Esophagus squamous epithelium (tissue), 4 donors: ENCODE measurements around the gene AKAP10.

Experiments used
- CTCF ChIP-seq, 6 experiments: fragments of 450-650 bp in 4 of 6; fragments of 200-600 bp in 2 of 6; sonication (generic) in 2 of 6; IDR thresholded peaks; one replicate each; pipeline ENCODE4 v1.5.1; 2016 to 2019; ENCODE audit warnings: antibody characterized with exemption in 6 of 6, mild to moderate bottlenecking in 4 of 6, moderate library complexity in 4 of 6
- POLR2A ChIP-seq, 4 donors: fragments of 450-650 bp; IDR thresholded peaks; one replicate each; pipeline ENCODE4 v1.6.1; 2017; ENCODE audit warnings: antibody characterized with exemption in 4 of 4, mild to moderate bottlenecking in 4 of 4, moderate library complexity in 3 of 4

- TF ChIP-seq POLR2A (IDR thresholded peaks at IDR 0.05) (no peak), CTCF (IDR thresholded peaks at IDR 0.05) (no peak)
Measured at GRCh38 chr17:19915245-19915978, 62.2 kb downstream of the AKAP10 start.
